NCI-H1105 treated with DMSO at 0.1 percent for 48 hours (cell line): Measurements from ENCODE around the gene FBP1.
"Not testable (repeated sequence)": the region's sequence is repeated elsewhere in the genome, so short reads cannot be mapped to it uniquely, and the experiment has no call there.

ENCODE experiments used
- DNase-seq: peaks from one replicate; lab custom pipeline; 2025; lab: John Stamatoyannopoulos, UW

FBP1 gene

DNA sequence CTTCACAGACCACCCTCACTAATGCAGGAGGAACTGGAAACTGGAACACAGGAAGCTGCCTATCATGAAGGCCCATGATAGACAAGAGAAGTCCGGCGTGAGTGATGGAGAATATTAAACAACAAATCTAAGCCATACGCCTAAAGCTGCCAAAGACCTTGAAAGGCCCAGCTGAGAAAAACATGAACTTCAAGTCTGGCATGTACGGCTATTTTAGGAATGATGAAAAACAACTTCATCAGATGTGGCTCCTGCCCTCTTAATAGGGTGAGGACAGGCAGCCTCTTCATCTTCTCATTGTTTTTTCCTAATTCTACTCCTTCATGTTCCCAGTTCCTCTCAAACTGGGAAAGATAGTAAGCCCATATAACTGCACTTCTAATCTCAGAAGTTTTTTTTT lies 20.3 kb downstream of the FBP1 start:
- no peak for DNase-seq

GRCh38 chr9:94613003-94613402 lies 26.3 kb downstream of the FBP1 start:
- no peak for DNase-seq

DNA sequence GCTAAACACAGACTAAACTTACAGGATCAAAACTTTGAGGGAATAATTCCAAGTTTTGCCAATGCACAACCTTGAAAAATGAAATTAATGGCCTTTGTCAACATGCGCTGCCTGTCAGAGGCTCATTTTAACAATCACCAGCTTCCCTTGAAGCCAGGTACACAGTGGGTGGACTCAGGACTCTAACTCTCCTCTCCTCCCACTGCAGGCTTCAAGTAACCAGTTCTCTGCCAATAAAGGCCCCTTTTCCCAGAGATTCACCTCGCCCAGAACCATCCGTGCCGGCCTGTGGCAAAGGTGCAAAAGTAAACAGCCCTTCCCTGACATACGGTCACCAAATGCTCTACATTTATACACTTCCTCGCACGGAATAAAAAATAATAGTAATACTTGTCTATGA lies 27.2 kb downstream of the FBP1 start:
- no peak for DNase-seq

GRCh38 chr9:94611638-94612068 lies 27.7 kb downstream of the FBP1 start:
- no peak for DNase-seq

DNA sequence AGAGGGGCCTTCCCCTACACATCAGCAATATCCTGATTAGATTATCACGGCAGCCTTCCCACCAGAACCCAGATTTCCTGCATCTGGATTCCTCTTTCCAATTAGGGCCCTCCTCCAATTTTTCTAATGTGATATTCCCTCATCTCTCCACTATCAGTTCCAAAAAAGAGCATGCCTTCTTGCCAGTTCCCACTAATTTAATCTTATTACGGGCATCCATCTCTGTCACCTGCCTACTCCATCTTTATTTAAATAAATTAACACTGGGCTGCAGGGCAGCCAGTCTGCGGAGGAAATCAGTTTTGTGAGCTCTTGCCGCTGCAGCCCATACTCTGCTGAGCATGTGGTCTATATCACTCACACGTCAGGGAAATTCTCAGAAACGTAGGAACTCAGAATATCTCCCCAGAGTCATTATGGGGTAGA lies 29.1 kb downstream of the FBP1 start:
- DNase-seq = no peak

DNA sequence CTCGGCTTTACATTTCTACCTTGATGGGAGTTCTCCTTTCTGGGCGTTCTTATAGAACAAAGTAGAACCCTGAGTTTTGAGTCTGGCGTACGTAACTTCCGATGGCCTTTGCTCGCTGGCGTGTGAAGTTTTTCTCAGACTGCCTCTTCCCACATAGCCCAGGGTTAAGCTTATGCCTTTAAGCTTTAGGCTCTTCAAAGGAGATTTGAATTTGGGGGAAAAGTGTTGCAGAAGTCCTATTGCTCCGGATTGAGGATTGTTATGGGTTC lies 32.0 kb downstream of the FBP1 start:
- no peak for DNase-seq

- no peak for DNase-seq
These were observed 32.5 kb downstream of the FBP1 start for GRCh38 chr9:94606646-94607422.

DNA sequence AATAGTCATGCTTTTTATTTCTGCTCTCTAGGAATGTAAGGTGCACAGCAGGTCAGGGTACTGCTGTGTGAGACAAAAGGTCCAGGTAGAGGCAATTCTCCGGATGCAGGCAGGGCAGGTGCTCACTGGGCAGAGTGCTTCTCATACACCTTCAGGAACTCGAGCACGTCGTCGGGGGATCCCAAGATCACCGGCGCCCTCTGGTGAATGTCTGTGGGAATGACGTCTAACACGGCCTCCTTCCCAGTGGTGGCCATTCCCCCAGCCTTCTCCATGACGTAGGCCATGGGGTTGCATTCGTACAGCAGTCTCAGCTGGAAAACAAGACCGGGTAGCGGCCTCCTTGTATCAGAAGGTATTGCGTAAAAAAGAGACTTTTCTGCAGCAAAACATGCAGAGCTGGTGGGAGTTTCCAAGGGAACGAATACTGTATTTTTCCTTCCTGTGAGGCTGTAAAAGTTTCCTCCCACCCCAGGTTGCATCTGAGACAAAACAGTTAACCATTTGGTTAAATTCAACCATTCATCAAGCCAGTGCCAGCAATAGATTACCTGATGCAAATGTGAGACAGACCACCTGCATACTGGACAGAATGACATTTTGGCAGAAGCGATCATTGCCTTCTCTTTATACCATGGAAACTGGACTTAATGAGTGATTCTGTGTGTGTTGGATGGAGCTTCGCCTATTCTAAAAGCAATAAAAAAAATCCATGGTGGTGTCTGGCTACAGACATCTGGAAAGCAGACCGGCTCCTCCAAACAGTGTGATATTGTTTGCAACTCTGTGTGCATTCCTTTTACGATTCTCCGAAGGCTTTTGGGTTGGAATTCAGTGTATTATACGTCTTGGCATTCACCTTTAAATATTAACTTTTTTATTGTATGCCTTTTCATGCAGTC lies 35.8 kb downstream of the FBP1 start:
- DNase-seq = peak; percentile 61

GRCh38 chr9:94602666-94603065 lies 36.7 kb downstream of the FBP1 start:
- no peak for DNase-seq

DNA sequence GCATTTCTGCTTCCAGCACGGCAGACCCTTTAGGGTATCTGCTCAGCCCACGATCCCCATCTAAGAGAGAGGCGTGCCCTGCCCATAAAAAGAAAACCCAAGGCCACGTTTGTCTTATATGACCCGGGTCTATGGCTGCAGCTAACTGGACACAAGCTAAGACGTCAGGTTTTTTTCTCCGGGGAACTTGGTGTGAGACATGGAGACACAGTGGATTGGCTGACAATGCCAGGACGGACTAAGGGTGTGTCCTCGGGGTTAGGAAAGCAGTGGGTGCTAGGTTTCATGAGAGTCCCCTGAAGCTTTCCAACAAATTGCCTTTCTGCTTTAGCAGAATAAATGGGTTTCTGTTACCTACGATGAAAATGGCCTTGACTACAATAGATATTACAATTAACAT lies 38.6 kb downstream of the FBP1 start:
- no peak for DNase-seq

DNA sequence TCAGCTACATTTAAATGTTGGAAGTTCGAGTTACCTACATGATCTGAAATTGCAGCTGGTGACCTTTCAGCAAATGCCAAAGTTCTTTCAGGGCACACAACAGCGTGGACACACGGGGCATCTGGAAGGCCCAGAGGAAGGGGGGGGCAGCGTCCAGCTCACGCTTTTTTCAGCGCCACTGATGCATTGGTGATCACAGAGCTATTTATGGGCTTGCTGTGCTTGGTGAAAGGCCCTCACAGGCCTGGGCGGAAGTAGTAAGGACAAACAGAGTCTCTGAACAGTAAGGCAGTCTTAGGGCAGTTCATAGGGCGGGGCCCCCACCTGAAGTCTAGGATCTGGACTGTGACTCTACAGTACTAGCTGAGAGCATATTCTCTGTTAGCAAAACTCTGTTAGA lies 39.1 kb downstream of the FBP1 start:
- no peak for DNase-seq

DNA sequence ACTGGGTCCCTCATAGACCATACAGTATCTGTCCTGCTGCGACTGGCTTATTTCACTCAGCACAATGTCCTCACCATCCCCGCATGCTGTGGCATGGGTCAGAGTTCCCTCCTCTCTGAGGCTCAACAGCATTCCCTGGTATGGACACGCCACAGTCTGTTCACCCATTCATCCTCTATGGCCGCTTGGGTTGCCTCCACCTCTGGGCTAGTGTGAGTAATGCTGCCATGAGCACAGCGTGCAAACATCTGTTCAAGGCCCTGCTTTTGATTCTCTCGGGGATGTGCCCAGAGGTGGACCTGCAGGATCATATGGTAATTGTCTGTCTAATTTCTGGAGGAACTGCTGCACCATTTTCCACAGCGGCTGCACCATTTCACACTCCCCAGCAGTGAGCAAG lies 40.2 kb downstream of the FBP1 start:
- DNase-seq = no peak

- no peak for DNase-seq
These were observed 45.6 kb downstream of the FBP1 start, which contains the start of gene FBP2 for GRCh38 chr9:94593459-94594345. Gene FBP2 (minus strand): TSS chr9:94593824. CDS start chr9:94593726, 98 bp downstream.

- not testable (repeated sequence) for DNase-seq
These were observed 46.6 kb downstream of the FBP1 start for GRCh38 chr9:94592683-94593082.

DNA sequence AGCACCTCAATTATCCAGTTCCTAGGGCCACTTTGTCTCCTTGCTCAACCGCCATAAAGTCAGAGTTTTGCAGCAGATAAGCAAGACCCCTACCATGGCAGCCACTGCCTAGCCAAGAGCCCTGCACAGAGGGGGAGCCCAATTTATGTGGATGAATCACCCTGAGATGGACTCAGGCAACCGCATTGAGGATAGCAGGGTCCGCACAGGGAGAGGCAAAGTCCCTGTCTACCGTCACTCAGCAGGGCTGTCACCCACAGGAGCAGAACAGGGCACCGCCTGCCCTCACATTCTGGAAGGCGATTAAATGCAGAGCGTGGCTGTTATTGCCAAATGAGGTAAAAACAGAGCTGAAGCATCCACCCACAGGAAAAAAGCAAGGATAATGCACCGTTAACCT lies 47.4 kb downstream of the FBP1 start:
- DNase-seq = no peak

- DNase-seq = not testable (repeated sequence)
These were observed 48.2 kb downstream of the FBP1 start for GRCh38 chr9:94591046-94591545.

DNA sequence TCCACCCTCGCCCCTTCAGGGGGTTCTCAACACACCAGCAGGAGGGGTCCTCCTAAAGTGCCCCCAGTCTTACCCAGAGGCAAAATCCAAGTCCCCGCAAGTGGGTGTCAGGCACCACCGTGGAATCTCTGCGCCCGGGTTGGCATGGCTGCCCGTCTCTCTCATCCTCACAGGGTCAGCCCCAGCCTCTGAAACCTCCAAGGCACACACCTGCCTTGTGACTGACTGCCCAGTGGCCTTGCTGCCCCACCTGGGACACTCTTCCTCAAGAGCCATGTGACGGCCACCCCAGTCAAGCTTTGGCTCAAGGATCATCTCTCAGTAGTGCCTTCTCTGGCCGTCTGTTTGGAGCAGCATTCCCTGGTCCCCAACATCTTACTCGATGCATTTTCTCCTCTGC lies 50.6 kb downstream of the FBP1 start:
- DNase-seq = no peak

DNA sequence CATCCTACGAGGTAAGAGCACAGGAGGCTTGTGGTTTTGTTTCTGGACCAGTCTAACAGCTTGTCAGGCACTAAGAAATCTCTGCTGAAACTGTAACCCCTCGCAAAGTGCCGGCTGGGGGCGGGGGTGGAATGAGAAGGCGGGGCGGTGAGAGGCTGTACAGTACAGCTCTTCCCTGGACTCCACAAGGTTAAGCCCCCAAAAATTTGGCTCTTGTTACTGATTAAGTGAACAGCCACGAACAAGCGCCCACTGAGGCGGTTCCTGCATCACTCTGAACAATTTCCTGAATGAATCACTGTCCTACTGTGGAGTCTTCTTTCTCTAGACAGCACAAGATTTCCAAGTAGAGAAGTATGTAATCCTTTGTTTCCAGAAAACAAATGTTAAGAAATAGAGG lies 52.5 kb downstream of the FBP1 start:
- DNase-seq = no peak

- DNase-seq = no peak
These were observed 53.0 kb downstream of the FBP1 start for GRCh38 chr9:94586316-94586715.

DNA sequence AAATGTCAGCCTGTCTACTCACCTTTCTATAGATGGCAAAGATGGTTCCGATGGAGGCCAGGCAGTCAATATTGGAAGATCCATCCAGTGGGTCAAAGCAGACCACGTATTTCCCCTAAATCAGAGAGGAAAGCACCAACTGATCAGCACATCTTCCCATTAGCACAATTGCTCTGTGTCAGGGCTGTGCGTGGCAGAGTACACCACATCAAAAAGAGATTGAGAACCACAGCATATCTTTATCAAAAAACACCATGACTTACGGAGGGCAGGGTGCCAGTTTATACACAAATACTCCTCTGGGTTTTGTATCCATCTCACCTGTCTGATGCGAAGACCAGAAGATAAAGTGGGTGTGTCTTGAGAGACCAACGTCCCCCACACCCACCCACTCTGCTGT lies 54.8 kb downstream of the FBP1 start:
- no peak for DNase-seq

GRCh38 chr9:94581728-94582127 lies 57.6 kb downstream of the FBP1 start:
- DNase-seq = no peak

DNA sequence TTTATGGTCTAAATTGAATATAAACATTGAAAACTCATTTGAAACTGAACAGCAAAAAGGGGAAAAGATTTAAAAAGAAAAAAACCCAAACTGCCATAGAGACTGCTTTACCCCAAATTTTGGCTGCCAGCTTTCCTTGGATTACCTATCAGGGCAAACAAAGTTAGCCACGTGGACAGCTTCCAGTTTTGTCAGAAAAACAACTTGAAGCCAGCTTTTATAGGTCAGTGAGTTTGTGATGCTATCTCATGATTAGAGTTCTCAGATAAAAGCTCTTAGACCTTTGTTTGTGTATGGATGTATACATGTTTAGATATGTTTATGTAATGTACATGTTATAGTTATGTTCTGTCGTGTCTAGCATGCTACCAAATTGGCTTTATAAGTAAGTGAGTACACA lies 61.7 kb downstream of the FBP1 start:
- DNase-seq = no peak
